LNCaP clone FGC (cell line): Measurements from ENCODE around the gene LFNG.
A peak's percentile ranks its signal among the peaks of the same experiment; 100 is the strongest.

Experiments
- DNase-seq: peaks from one replicate; pipeline ENCODE4 v3.0.0-alpha.2; 2011; ENCODE audit warnings: low read depth
- H3K4me3 ChIP-seq: 2 replicates; pipeline ENCODE4 v1.5.1; 2011; ENCODE audit warnings: mild to moderate bottlenecking, low read depth, low read length, control low read depth
- TF ChIP-seq, protein P1 (sequence below): IDR thresholded peaks from 2 replicates; pipeline ENCODE4 v1.5.1; 2012; ENCODE audit warnings: mild to moderate bottlenecking; ENCODE audit not compliant: control insufficient read depth, insufficient read depth; ENCODE audit errors: extremely low read depth

The LFNG gene

GRCh38 chr7:2551418-2551817 lies 31.8 kb downstream of the LFNG start:
- H3K4me3 ChIP-seq: no peak overlapping the region

GRCh38 chr7:2553108-2553507 lies 33.5 kb downstream of the LFNG start:
- TF ChIP-seq, protein P1, sequence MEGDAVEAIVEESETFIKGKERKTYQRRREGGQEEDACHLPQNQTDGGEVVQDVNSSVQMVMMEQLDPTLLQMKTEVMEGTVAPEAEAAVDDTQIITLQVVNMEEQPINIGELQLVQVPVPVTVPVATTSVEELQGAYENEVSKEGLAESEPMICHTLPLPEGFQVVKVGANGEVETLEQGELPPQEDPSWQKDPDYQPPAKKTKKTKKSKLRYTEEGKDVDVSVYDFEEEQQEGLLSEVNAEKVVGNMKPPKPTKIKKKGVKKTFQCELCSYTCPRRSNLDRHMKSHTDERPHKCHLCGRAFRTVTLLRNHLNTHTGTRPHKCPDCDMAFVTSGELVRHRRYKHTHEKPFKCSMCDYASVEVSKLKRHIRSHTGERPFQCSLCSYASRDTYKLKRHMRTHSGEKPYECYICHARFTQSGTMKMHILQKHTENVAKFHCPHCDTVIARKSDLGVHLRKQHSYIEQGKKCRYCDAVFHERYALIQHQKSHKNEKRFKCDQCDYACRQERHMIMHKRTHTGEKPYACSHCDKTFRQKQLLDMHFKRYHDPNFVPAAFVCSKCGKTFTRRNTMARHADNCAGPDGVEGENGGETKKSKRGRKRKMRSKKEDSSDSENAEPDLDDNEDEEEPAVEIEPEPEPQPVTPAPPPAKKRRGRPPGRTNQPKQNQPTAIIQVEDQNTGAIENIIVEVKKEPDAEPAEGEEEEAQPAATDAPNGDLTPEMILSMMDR: no peak
- no peak for DNase-seq
- H3K4me3 ChIP-seq: no peak overlapping the region

More at GRCh38 chr7:2551418-2551817, 31.8 kb downstream of the LFNG start:
- no peak for DNase-seq
- TF ChIP-seq, protein P1: no peak

GRCh38 chr7:2553831-2554581 lies 34.4 kb downstream of the LFNG start:
- no peak for DNase-seq

GRCh38 chr7:2554661-2555111 lies 35.1 kb downstream of the LFNG start:
- DNase-seq: no peak
- TF ChIP-seq, protein P1: no peak
- peak overlapping the region; percentile 71 for H3K4me3 ChIP-seq

More at GRCh38 chr7:2553831-2554581, 34.4 kb downstream of the LFNG start:
- TF ChIP-seq, protein P1: no peak
- peak overlapping the region; percentile 71 for H3K4me3 ChIP-seq

- DNase-seq: peak; percentile 75
- H3K4me3 ChIP-seq: peak within 1 kb of the TSS; percentile 71
- TF ChIP-seq, protein P1: peak; percentile 51
These were observed 35.8 kb downstream of the LFNG start, which contains the start of gene BRAT1 for GRCh38 chr7:2555121-2556052. Gene BRAT1 (minus strand): TSS chr7:2555524. CDS start chr7:2554431, 1,093 bp downstream.

GRCh38 chr7:2558629-2559282 lies 39.2 kb downstream of the LFNG start, which contains the start of gene IQCE:
Gene IQCE (plus strand): TSS chr7:2558979. CDS start chr7:2559182, 203 bp downstream.
- TF ChIP-seq, protein P1: no peak
- DNase-seq: peak; percentile 58
- peak within 1 kb of the TSS; percentile 66 for H3K4me3 ChIP-seq
